Measurements from ENCODE around the gene TMEM114.
"Not testable (repeated sequence)": the region's sequence is repeated elsewhere in the genome, so short reads cannot be mapped to it uniquely, and the experiment has no call there.

TMEM114 gene

GRCh38 chr16:8569650-8570346 lies 20.5 kb downstream of the TMEM114 start:
- no peak overlapping the region for H3K4me3 Mint-ChIP-seq
- peaks cover 5% of the 10 kb centered on the region for H3K9me3 Mint-ChIP-seq
- H3K27me3 Mint-ChIP-seq (ENCODE audit: low read depth, poor library complexity): peaks cover 7% of the 10 kb centered on the region
- TF ChIP-seq CTCF (IDR thresholded peaks at IDR 0.05): no peak
- H3K36me3 Mint-ChIP-seq (ENCODE audit: low read depth): no peaks in the 10 kb centered on the region
- H3K4me1 Mint-ChIP-seq: peaks cover 24% of the 10 kb centered on the region
- DNase-seq: peak; percentile 18
- no peak overlapping the region for H3K27ac Mint-ChIP-seq

GRCh38 chr16:8568231-8568617 lies 22.1 kb downstream of the TMEM114 start:
- H3K9me3 Mint-ChIP-seq: peaks cover 4% of the 10 kb centered on the region
- peak overlapping the region; percentile 43 for H3K27ac Mint-ChIP-seq
- DNase-seq: no peak
- peaks cover 24% of the 10 kb centered on the region for H3K4me1 Mint-ChIP-seq
- H3K36me3 Mint-ChIP-seq (ENCODE audit: low read depth): no peaks in the 10 kb centered on the region
- H3K4me3 Mint-ChIP-seq: no peak overlapping the region
- peaks cover 7% of the 10 kb centered on the region for H3K27me3 Mint-ChIP-seq (ENCODE audit: low read depth, poor library complexity)
- TF ChIP-seq CTCF (IDR thresholded peaks at IDR 0.05): no peak

- Mint-ChIP-seq H3K27me3 (ENCODE audit: low read depth, poor library complexity) (peaks cover 7% of the 10 kb centered on the region), H3K4me3 (no peak overlapping the region), H3K9me3 (no peaks in the 10 kb centered on the region), H3K36me3 (ENCODE audit: low read depth) (no peaks in the 10 kb centered on the region), H3K4me1 (peaks cover 18% of the 10 kb centered on the region), H3K27ac (peak overlapping the region; percentile 43)
- peak; percentile 99 for TF ChIP-seq CTCF (IDR thresholded peaks at IDR 0.05)
- DNase-seq: peak; percentile 79
These were observed 22.7 kb downstream of the TMEM114 start for GRCh38 chr16:8567355-8568230.

GRCh38 chr16:8565498-8565897 lies 24.8 kb downstream of the TMEM114 start:
- no peaks in the 10 kb centered on the region for H3K9me3 Mint-ChIP-seq
- no peaks in the 10 kb centered on the region for H3K36me3 Mint-ChIP-seq (ENCODE audit: low read depth)
- peaks cover 3% of the 10 kb centered on the region for H3K27me3 Mint-ChIP-seq (ENCODE audit: low read depth, poor library complexity)
- H3K4me3 Mint-ChIP-seq: no peak overlapping the region
- no peak for TF ChIP-seq CTCF (IDR thresholded peaks at IDR 0.05)
- H3K4me1 Mint-ChIP-seq: peaks cover 7% of the 10 kb centered on the region
- DNase-seq: peak; percentile 25
- no peak overlapping the region for H3K27ac Mint-ChIP-seq

GRCh38 chr16:8564934-8565345 lies 25.4 kb downstream of the TMEM114 start:
- H3K36me3 Mint-ChIP-seq (ENCODE audit: low read depth): no peaks in the 10 kb centered on the region
- no peak for DNase-seq
- peaks cover 3% of the 10 kb centered on the region for H3K27me3 Mint-ChIP-seq (ENCODE audit: low read depth, poor library complexity)
- TF ChIP-seq CTCF (IDR thresholded peaks at IDR 0.05): no peak
- no peak overlapping the region for H3K4me3 Mint-ChIP-seq
- H3K9me3 Mint-ChIP-seq: no peaks in the 10 kb centered on the region
- H3K27ac Mint-ChIP-seq: no peak overlapping the region
- peaks cover 7% of the 10 kb centered on the region for H3K4me1 Mint-ChIP-seq

- not testable (repeated sequence) for H3K4me1 Mint-ChIP-seq; H3K36me3 Mint-ChIP-seq (ENCODE audit: low read depth); DNase-seq; H3K27me3 Mint-ChIP-seq (ENCODE audit: low read depth, poor library complexity); H3K27ac Mint-ChIP-seq; H3K9me3 Mint-ChIP-seq; H3K4me3 Mint-ChIP-seq
These were observed 26.3 kb downstream of the TMEM114 start for GRCh38 chr16:8563944-8564540.

Measured in nephron progenitor cell (in vitro differentiated cells).